ENCODE results near the gene BNIP3. TPM values are rescaled to one million over a fixed set of nuclear protein-coding genes. Genes with fewer than 3 reads are reported as not detected.

The BNIP3 gene
- total RNA-seq, 4 donors from 2014 or later = 53.5 to 102 (median 68.3) TPM

DNA sequence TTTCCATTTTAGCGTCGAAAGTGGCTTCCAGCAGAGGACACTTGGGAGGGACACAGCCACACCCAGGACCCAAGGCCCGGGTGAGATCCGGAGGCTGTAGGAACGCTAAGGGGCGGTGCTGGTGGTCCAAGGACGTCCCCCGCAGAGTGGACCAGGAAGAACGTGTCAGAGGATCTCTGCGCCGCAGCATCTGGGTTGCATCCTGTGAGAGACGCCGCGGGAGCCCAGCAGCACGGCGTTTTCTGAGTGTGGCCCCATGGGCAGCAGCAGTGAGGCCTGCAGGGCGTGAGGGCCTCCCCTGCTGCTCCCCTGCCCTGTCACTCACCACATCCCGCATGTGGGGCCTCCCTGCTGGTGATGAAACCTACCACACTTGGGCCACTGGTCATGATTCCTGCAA lies 40.5 kb upstream of the BNIP3 start:
- Histone ChIP-seq H3K9me3 (no peaks in the 10 kb centered on the region), H3K4me1 (peaks cover 0 to 13% (median 6%) of the 10 kb centered on the region in 3 donors), H3K27ac (no peak overlapping the region), H3K27me3 (peaks cover 51% of the 10 kb centered on the region), H3K36me3 (no peaks in the 10 kb centered on the region), H3K4me3 (no peak overlapping the region)
- no peak for ATAC-seq
- TF ChIP-seq POLR2A (IDR thresholded peaks at IDR 0.05) (no peak), EP300 (IDR thresholded peaks at IDR 0.05) (no peak), POLR2AphosphoS5 (IDR thresholded peaks at IDR 0.05) (no peak)
- 91% methylated on average over 11 of the region's 18 CpGs; no CpG with 5 or more reads in 1 of the 2 donors for WGBS, 2 donors (ENCODE audit: low coverage in 1 of 2)

DNA sequence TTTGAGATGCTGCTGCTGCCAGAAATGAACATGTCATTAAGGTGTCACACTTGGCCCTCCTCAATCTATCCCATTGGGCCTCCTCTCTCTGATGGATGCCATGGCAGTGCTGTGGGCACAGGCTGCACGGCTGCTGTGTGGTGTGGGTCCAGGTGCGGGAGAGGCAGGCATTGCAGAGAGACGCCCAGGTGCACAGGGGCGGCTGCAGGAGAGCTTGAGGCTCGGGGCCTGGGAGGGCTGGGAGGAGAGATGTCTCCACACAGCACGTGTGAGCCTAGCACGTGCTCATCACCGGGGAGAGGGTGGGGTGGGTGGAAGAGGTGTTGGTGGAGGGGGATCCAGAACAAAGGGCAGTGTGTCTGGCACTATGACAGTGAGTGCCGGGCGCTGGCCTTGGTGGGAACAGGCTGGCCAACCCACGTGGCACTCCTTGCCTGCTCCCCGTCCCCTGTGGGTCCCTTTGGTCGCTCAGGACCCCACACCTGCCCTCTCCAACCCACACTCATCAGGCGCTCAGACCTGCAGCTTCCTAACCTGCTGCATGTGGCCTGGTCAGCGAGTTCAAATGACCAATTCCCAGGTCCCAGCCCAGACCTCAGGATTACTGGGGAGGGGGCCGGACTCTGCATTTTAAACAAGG lies 39.9 kb upstream of the BNIP3 start:
- Histone ChIP-seq H3K4me1 (peaks cover 0 to 13% (median 6%) of the 10 kb centered on the region in 3 donors), H3K36me3 (no peaks in the 10 kb centered on the region), H3K9me3 (no peaks in the 10 kb centered on the region), H3K27ac (no peak overlapping the region), H3K27me3 (peaks cover 45% of the 10 kb centered on the region), H3K4me3 (no peak overlapping the region)
- 64% methylated on average over 9 of the region's 16 CpGs; no CpG with 5 or more reads in 1 of the 2 donors for WGBS, 2 donors (ENCODE audit: low coverage in 1 of 2)
- ATAC-seq = no peak
- TF ChIP-seq, protein P1, sequence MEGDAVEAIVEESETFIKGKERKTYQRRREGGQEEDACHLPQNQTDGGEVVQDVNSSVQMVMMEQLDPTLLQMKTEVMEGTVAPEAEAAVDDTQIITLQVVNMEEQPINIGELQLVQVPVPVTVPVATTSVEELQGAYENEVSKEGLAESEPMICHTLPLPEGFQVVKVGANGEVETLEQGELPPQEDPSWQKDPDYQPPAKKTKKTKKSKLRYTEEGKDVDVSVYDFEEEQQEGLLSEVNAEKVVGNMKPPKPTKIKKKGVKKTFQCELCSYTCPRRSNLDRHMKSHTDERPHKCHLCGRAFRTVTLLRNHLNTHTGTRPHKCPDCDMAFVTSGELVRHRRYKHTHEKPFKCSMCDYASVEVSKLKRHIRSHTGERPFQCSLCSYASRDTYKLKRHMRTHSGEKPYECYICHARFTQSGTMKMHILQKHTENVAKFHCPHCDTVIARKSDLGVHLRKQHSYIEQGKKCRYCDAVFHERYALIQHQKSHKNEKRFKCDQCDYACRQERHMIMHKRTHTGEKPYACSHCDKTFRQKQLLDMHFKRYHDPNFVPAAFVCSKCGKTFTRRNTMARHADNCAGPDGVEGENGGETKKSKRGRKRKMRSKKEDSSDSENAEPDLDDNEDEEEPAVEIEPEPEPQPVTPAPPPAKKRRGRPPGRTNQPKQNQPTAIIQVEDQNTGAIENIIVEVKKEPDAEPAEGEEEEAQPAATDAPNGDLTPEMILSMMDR (IDR thresholded peaks at IDR 0.05) = no peak
- no peak for TF ChIP-seq POLR2AphosphoS5 (IDR thresholded peaks at IDR 0.05)
- no peak for TF ChIP-seq POLR2A (IDR thresholded peaks at IDR 0.05)
- TF ChIP-seq EP300 (IDR thresholded peaks at IDR 0.05) = no peak

DNA sequence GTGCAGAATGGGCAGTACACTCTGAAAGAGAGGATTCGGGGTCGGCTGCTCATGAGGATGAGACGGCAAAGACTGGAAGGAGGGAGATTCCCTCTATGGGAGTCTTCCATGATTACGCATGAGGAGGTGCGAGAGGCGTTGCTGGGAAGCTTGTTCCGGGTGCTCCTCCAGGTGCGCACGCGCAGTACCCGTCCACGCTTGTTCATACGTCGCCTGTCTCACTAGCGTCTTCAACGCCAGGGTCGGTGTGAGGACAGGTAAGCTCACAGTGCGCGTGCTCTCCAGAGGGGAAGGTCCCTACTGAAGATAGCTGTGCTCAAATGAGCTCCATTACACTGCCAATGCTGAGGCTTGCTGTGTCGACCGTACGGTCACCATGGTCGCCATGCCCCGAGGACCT lies 39.3 kb upstream of the BNIP3 start:
- ATAC-seq = no peak
- 87 to 92% methylated on average over 12 to 19 of the region's 24 CpGs for WGBS, 2 donors (ENCODE audit: low coverage in 1 of 2)
- Histone ChIP-seq H3K36me3 (no peaks in the 10 kb centered on the region), H3K27ac (no peak overlapping the region), H3K4me1 (peaks cover 0 to 13% (median 6%) of the 10 kb centered on the region in 3 donors), H3K4me3 (no peak overlapping the region), H3K27me3 (peaks cover 40% of the 10 kb centered on the region), H3K9me3 (no peaks in the 10 kb centered on the region)
- no peak for TF ChIP-seq EP300 (IDR thresholded peaks at IDR 0.05)
- TF ChIP-seq POLR2A (IDR thresholded peaks at IDR 0.05) = no peak
- TF ChIP-seq, protein P1 (IDR thresholded peaks at IDR 0.05) = no peak
- no peak for TF ChIP-seq POLR2AphosphoS5 (IDR thresholded peaks at IDR 0.05)

DNA sequence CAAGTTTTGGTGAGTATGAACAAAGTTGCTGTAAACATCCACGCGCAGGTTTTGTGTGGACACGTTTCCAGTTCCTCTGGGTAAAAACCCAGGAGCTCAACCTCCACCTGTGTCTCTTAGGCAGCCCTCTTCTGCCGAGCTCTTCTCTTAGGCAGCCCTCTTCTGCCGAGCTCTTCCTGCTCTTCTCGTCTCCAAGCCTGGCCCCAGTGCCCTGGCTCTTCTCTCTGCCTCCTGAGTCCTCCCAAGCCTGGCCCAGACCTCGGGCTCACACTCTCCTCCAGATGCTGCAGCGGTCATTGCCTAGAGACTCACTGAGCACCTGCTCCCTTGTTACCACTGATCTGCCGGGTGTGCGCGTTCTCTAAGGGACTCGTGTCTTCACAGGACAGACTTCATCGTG lies 38.7 kb upstream of the BNIP3 start:
- no peaks in the 10 kb centered on the region for H3K9me3 ChIP-seq
- peaks cover 34% of the 10 kb centered on the region for H3K27me3 ChIP-seq
- no peak overlapping the region for H3K4me3 ChIP-seq
- ATAC-seq = no peak
- no peak overlapping the region for H3K27ac ChIP-seq
- H3K4me1 ChIP-seq = peaks cover 0 to 13% (median 6%) of the 10 kb centered on the region in 3 donors
- no peaks in the 10 kb centered on the region for H3K36me3 ChIP-seq
- 49 to 71% methylated on average over 6 to 7 of the region's 13 CpGs for WGBS, 2 donors (ENCODE audit: low coverage in 1 of 2)
- TF ChIP-seq POLR2AphosphoS5 (IDR thresholded peaks at IDR 0.05) (no peak), EP300 (IDR thresholded peaks at IDR 0.05) (no peak), POLR2A (IDR thresholded peaks at IDR 0.05) (no peak)
- TF ChIP-seq, protein P1 (IDR thresholded peaks at IDR 0.05) = no peak

DNA sequence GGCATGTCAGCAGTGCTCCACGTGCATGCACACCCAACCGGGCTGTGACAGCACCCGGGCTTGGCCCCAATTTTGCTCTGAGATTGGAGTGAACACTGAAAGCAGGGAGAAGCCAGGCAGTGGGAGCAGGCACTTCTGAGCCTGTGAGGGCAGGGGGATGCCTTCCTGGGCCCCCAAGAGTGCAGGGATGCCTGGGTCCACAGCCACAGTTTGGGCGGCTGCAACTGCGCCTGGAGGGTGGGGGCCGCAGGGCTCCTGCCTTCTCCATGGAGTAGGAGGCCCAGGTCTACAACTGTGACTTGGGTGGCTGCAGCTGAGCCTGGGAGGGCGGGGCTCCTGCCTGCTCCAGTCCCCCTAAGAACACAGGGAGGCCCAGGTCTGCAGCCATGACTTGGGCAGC lies 37.6 kb upstream of the BNIP3 start:
- no peaks in the 10 kb centered on the region for H3K36me3 ChIP-seq
- H3K9me3 ChIP-seq = no peaks in the 10 kb centered on the region
- H3K4me3 ChIP-seq = no peak overlapping the region
- peaks cover 25% of the 10 kb centered on the region for H3K27me3 ChIP-seq
- peaks cover 0 to 13% (median 6%) of the 10 kb centered on the region in 3 donors for H3K4me1 ChIP-seq
- ATAC-seq = no peak
- TF ChIP-seq POLR2AphosphoS5 (IDR thresholded peaks at IDR 0.05) (no peak), EP300 (IDR thresholded peaks at IDR 0.05) (no peak)
- no CpG with 5 or more reads among the region's 7 CpGs for WGBS, 2 donors (ENCODE audit: low coverage in 1 of 2)
- H3K27ac ChIP-seq = no peak overlapping the region

DNA sequence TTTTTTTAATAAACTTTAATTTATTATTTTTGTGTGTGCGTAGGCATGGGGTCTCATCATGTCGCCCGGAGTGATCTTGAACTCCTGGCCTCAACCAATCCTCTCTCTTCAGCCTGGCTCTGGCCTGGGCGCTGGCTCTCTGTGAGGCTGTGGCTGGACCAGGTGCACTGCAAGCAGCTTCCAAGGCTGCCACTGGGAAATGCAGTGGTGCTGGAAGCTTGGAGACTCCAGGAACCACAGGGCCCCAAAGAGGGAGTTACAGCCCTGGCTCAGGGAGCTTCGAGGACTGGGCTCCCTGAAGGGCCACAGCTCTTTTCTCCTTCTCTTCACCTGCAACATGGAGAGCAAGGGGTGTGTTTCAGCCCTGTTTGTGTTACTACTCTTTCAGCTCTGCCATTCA lies 36.7 kb upstream of the BNIP3 start:
- no peak overlapping the region for H3K27ac ChIP-seq
- TF ChIP-seq POLR2AphosphoS5 (IDR thresholded peaks at IDR 0.05) (no peak), EP300 (IDR thresholded peaks at IDR 0.05) (no peak), POLR2A (IDR thresholded peaks at IDR 0.05) (no peak)
- TF ChIP-seq, protein P1 (IDR thresholded peaks at IDR 0.05) = no peak
- ATAC-seq = no peak

More for the DNA sequence above, 36.7 kb upstream of the BNIP3 start:
- Histone ChIP-seq H3K4me3 (no peak overlapping the region), H3K36me3 (no peaks in the 10 kb centered on the region), H3K4me1 (peaks cover 0 to 8% (median 2%) of the 10 kb centered on the region in 3 donors), H3K27me3 (peaks cover 17% of the 10 kb centered on the region), H3K9me3 (no peaks in the 10 kb centered on the region)
- WGBS, 2 donors (ENCODE audit: low coverage in 1 of 2) = 50% methylated on average over 1 of the region's 5 CpGs; no CpG with 5 or more reads in 1 of the 2 donors
